SJSA1 (cell line): ENCODE measurements around the gene PATL2. TPM values are rescaled to one million over a fixed set of nuclear protein-coding genes. Genes with fewer than 3 reads are reported as not detected.
"Not testable (repeated sequence)": the region's sequence is repeated elsewhere in the genome, so short reads cannot be mapped to it uniquely, and the experiment has no call there.

Experiments used
- DNase-seq, 2 experiments: peaks; one replicate each; pipeline ENCODE4 v3.0.0-alpha.2; 2015 to 2020; ENCODE audit warnings: low spot score in 2 of 2, low read depth in 1 of 2
- H3K27ac ChIP-seq: fragments of 250-450 bp; sonication (Bioruptor Pico); 2 replicates; pipeline ENCODE4 v1.5.1; 2020; ENCODE audit warnings: mild to moderate bottlenecking, moderate library complexity
- H3K27me3 ChIP-seq: fragments of 250-450 bp; sonication (Bioruptor Pico); replicated peaks from 2 replicates; pipeline ENCODE4 v1.5.1; 2020; ENCODE audit warnings: mild to moderate bottlenecking, moderate library complexity
- H3K36me3 ChIP-seq: fragments of 250-450 bp; sonication (Bioruptor Pico); 2 replicates; pipeline ENCODE4 v1.5.1; 2020; ENCODE audit warnings: mild to moderate bottlenecking
- H3K4me1 ChIP-seq: fragments of 250-450 bp; sonication (Bioruptor Pico); replicated peaks from 2 replicates; pipeline ENCODE4 v1.6.1; 2021; ENCODE audit warnings: mild to moderate bottlenecking
- H3K4me3 ChIP-seq: fragments of 250-450 bp; sonication (Bioruptor Pico); 2 replicates; pipeline ENCODE4 v1.5.1; 2020; ENCODE audit warnings: mild to moderate bottlenecking
- H3K9me3 ChIP-seq: fragments of 250-450 bp; sonication (Bioruptor Pico); replicated peaks from 2 replicates; pipeline ENCODE4 v1.5.1; 2020; ENCODE audit warnings: mild to moderate bottlenecking
- total RNA-seq: library from RNA; depleted of rRNA; stranded (reverse); fragments of >200 nt; shearing (Covaris generic); gene quantifications from 2 replicates; pipeline ENCODE4 v1.2.3, GENCODE V29; 2014

PATL2 gene
- total RNA-seq, 1 experiment from 2014 or later, result 0.29 TPM

- H3K4me3 ChIP-seq, result no peak overlapping the region; the same call in 1 of the 2 replicates
- DNase-seq, result no peak
- H3K4me1 ChIP-seq, result peaks cover 29% of the 10 kb centered on the region
- no peaks in the 10 kb centered on the region for H3K9me3 ChIP-seq
- H3K27me3 ChIP-seq, result no peaks in the 10 kb centered on the region
- no peaks in the 10 kb centered on the region for H3K36me3 ChIP-seq
- peak overlapping the region; percentile 77 for H3K27ac ChIP-seq
These were observed 16.5 kb upstream of the PATL2 start for GRCh38 chr15:44727485-44728231.

GRCh38 chr15:44726568-44727484 lies 15.7 kb upstream of the PATL2 start:
- no peaks in the 10 kb centered on the region for H3K9me3 ChIP-seq
- peak; percentile 78 to 83 for DNase-seq
- H3K4me3 ChIP-seq, result no peak overlapping the region
- H3K36me3 ChIP-seq, result no peaks in the 10 kb centered on the region
- H3K4me1 ChIP-seq, result peaks cover 29% of the 10 kb centered on the region
- H3K27ac ChIP-seq, result peak overlapping the region; percentile 77
- no peaks in the 10 kb centered on the region for H3K27me3 ChIP-seq

- Histone ChIP-seq H3K9me3 (no peaks in the 10 kb centered on the region), H3K27me3 (no peaks in the 10 kb centered on the region), H3K4me1 (peaks cover 29% of the 10 kb centered on the region), H3K36me3 (no peaks in the 10 kb centered on the region), H3K27ac (peak overlapping the region; percentile 77), H3K4me3 (no peak overlapping the region)
- no peak for DNase-seq
These were observed 15.0 kb upstream of the PATL2 start for GRCh38 chr15:44726136-44726535.

- H3K4me3 ChIP-seq, result no peak overlapping the region
- no peaks in the 10 kb centered on the region for H3K9me3 ChIP-seq
- H3K4me1 ChIP-seq, result peaks cover 11% of the 10 kb centered on the region
- H3K36me3 ChIP-seq, result peaks cover 27% of the 10 kb centered on the region
- DNase-seq, result no peak
- no peaks in the 10 kb centered on the region for H3K27me3 ChIP-seq
- no peak overlapping the region for H3K27ac ChIP-seq
These were observed 10.9 kb upstream of the PATL2 start for GRCh38 chr15:44722011-44722410.

- no peaks in the 10 kb centered on the region for H3K9me3 ChIP-seq
- DNase-seq, result no peak
- no peaks in the 10 kb centered on the region for H3K4me1 ChIP-seq
- H3K27ac ChIP-seq, result no peak overlapping the region
- no peaks in the 10 kb centered on the region for H3K27me3 ChIP-seq
- H3K36me3 ChIP-seq, result peaks cover 41% of the 10 kb centered on the region
- no peak overlapping the region for H3K4me3 ChIP-seq
These were observed 9.5 kb upstream of the PATL2 start for GRCh38 chr15:44720460-44721176.

DNA sequence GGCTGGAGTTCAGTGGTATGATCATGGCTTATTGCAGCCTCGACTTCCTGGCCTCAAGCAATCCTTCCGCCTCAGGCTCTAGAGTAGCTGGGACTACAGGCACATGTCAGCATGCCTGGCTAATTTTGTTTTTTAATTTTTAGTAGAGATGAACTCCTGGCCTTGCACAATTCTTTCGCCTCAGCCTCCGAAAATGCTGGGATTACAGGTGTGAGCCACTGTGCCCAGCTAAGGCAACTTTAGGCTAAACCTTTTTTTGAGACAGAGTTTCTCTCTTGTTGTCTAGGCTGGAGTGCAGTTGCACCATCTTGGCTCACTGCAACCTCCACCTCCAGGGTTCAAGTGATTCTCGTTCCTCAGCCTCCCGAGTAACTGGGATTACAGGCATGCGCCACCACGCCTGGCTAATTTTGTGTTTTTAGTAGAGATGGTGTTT lies 8.9 kb upstream of the PATL2 start:
- not testable (repeated sequence) for H3K27me3 ChIP-seq, H3K4me1 ChIP-seq, H3K9me3 ChIP-seq, DNase-seq, H3K4me3 ChIP-seq, H3K27ac ChIP-seq
- peaks cover 47% of the 10 kb centered on the region for H3K36me3 ChIP-seq

DNA sequence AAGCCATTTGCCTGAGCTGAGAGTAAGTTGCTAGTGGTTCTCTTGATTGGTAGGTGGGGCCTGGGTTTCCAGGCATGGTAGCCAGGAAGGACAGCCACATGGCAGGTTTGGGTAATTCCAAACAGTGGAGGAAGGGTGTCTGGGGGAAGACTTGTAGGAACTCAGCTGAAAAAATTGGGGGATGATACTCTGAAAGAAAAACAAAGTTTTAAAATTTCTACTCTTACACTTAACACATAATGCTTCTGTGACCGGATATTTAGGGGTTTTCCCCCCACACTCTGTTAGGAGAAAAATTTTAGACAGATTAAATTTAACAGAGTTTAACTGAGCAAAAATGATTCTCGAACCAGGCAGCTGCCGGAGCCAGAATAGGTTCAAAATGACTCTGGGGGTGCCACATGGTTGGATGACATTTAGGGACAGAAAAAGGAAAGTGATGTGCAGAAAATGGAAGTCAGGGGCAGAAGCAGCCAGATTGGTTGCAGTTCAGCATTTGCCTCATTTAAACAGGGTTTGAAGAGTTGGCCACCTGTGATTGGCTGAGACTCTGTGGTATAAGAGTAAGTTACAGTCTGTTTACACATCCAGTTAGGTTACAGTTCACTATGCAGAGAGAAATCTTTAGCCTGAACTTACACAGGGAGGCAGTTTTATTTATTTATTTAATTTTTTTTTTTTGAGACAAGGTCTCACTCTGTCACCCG lies 8.3 kb upstream of the PATL2 start:
- H3K4me1 ChIP-seq, result peaks cover under 1% of the 10 kb centered on the region; the same call in 1 of the 2 replicates
- DNase-seq, result peak in 1 of 2 experiments; percentile 53

DNA sequence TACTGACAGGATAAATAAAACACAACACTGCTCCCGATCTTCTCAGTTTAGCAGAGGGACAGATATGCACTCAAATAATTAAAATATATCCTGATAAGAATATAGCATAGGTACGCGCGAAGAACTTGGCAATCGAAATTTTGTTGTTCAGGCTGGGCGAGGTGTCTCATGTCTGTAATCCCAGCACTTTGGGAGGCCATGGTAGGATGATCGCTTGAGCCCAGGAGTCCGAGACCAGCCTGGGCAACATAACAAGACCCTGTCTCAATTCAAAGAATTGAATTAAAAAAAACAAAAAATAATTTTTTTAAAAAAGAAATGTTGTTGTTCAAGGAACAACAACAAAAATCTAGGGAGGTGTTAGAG lies 7.8 kb upstream of the PATL2 start:
- DNase-seq, result no peak
- H3K27me3 ChIP-seq, result no peaks in the 10 kb centered on the region
- peak overlapping the region; percentile 23; the same call in 1 of the 2 replicates for H3K27ac ChIP-seq
- H3K4me3 ChIP-seq, result no peak overlapping the region
- H3K4me1 ChIP-seq, result peaks cover 6% of the 10 kb centered on the region
- H3K9me3 ChIP-seq, result no peaks in the 10 kb centered on the region
- peaks cover 58% of the 10 kb centered on the region for H3K36me3 ChIP-seq

More for the DNA sequence above, 8.3 kb upstream of the PATL2 start:
- Histone ChIP-seq H3K4me3 (no peak overlapping the region), H3K36me3 (peaks cover 52% of the 10 kb centered on the region), H3K27ac (peak overlapping the region; percentile 23; the same call in 1 of the 2 replicates), H3K9me3 (no peaks in the 10 kb centered on the region), H3K27me3 (no peaks in the 10 kb centered on the region)

DNA sequence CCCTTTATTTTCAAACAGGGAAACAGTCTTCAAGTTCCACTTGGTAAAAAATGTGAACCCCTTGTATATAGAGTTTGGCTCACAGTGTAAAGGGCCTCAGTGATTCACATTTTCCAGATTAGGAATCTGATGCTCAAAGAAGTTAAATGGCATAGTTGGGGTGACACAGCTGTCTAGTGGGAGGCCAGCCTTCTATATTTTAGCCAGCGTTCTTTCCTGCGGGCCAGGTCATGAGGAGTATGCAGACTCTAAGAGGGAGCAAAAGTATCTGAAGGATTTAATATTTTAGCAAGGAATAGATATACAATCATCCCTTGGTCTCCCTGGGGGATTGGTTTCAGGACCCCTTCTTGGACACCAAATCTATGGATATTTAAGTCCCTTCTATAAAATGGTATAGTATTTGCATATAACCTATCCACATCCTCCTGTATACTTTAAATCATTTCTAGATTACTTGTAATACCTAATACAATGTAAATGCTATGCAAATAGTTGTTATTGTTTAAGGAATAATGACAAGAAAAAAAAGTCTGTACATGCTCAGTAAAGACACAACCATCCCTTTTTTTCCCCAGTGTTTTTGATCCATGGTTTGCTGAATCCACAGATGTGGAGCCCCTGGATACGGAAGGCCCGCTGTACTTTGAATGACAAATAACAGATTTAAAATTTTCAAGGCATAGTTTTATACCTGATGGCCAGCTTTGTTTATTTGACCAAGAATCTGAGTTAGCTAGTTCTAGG lies 7.2 kb upstream of the PATL2 start:
- Histone ChIP-seq H3K4me1 (peaks cover 11% of the 10 kb centered on the region), H3K9me3 (no peaks in the 10 kb centered on the region), H3K27ac (no peak overlapping the region), H3K27me3 (no peaks in the 10 kb centered on the region), H3K36me3 (peaks cover 63% of the 10 kb centered on the region), H3K4me3 (no peak overlapping the region)
- DNase-seq, result no peak

- H3K27ac ChIP-seq, result no peak overlapping the region
These were observed 6.0 kb upstream of the PATL2 start for GRCh38 chr15:44716983-44717602.

DNA sequence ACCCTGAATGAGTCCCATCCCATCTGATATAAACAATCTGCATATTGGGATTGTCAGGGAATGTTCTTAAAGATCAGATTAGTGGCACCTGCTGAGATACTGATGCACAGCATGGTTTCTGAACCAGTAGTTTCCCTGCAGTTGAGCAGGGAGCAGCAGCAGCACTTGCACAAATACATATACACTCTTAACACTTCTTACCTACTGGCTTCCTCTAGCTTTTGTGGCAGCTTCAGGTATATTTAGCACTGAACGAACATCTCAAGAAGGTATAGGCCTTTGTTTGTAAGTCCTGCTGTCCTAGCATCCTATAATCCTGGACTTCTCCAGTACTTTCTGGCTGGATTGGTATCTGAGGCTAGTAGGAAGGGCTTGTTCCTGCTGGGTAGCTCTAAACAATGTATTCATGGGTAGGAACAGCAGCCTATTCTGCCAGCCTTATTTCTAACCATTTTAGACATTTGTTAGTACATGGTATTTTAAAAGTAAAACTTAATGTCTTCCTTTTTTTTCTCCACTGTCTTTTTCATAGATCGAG lies 4.7 kb upstream of the PATL2 start:
- no peaks in the 10 kb centered on the region for H3K9me3 ChIP-seq
- no peak overlapping the region for H3K4me3 ChIP-seq
- peaks cover 12% of the 10 kb centered on the region for H3K4me1 ChIP-seq
- DNase-seq, result no peak
- H3K36me3 ChIP-seq, result peaks cover 84% of the 10 kb centered on the region
- H3K27ac ChIP-seq, result no peak overlapping the region
- no peaks in the 10 kb centered on the region for H3K27me3 ChIP-seq

More at GRCh38 chr15:44716983-44717602, 6.0 kb upstream of the PATL2 start:
- Histone ChIP-seq H3K4me1 (peaks cover 12% of the 10 kb centered on the region), H3K27me3 (no peaks in the 10 kb centered on the region), H3K4me3 (no peak overlapping the region), H3K9me3 (no peaks in the 10 kb centered on the region), H3K36me3 (peaks cover 76% of the 10 kb centered on the region)
- DNase-seq, result no peak

GRCh38 chr15:44715142-44715796 lies 4.1 kb upstream of the PATL2 start:
- Histone ChIP-seq H3K4me1 (peaks cover 12% of the 10 kb centered on the region), H3K4me3 (no peak overlapping the region), H3K27me3 (no peaks in the 10 kb centered on the region), H3K9me3 (no peaks in the 10 kb centered on the region), H3K36me3 (peaks cover 84% of the 10 kb centered on the region), H3K27ac (no peak overlapping the region)
- no peak for DNase-seq
